Stimulated activated CD8-positive, alpha-beta memory T cell treated with anti-CD3 and anti-CD28 coated beads, Interleukin-12 subunit alpha, Interleukin-12 subunit beta, amount 100 ng/mL, for 1 hour (primary cell): ENCODE data around the gene PPM1J.

Experiments used
- DNase-seq: peaks from one replicate; pipeline ENCODE4 v3.0.0-alpha.2; 2020; ENCODE audit warnings: low read depth

Gene PPM1J

DNA sequence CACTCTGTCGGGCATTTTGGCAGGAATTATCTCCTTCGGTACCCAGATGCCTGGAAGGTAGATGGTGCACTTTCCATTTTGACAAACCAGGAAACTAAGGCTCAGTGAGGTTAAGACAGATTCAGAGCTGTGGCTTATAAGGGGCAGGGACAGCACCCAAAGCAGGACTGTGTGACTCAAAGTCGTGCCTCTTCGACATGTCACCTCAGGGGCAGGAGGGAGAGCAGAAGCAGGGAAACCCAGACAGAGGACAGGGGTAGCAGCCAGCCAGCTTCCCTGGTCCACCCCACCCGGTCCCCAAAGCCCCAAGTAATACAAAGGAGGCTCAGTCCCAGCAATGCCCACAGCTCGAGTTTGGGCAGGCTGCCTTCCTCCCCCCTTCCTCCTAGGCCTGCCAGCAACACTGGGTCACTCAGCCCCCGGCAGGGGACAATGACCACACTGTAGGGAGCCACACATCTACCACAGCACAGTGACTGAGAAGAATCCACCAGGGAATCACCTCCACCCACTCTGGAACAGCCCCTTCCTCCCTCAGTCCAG lies 10.7 kb downstream of the PPM1J start:
- no peak for DNase-seq

GRCh38 chr1:112703706-112704105 lies 11.4 kb downstream of the PPM1J start:
- no peak for DNase-seq

DNA sequence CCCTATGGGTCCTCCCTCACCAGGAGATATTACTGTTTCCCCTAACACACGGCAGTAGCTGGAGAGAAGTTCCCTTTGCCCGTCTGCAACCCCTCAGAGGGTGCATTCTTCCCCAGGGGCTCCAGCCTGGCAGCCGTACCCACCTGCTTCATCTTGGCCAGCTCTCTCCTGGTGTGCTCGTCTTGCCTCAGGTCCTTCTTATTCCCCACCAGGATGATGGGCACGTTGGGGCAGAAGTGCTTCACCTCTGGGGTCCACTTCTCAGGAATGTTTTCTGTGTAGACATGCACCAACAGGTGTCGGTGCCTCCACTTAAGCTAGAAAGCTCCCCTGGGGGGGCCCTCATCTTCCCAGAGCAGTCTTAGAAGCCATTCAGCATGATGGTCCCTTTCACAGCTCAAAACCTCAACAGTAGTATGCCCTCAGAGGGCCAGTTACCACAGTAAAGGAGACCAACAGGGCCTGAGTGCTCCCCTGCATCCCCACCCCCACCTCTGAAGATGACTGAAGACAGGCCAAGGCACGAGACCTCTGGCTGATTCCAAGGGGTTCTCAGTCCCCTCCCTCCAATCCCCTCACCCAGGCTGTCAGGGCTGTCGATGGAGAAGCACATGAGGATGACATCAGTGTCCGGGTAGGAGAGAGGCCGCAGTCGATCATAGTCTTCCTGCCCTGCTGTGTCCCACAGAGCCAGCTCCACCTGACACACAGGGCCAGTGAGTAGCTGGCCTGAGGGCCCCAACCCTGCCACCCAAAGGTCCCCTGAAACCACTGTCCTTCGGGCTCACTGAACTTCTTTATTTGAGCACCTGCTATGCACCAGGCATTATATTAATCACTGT lies 12.5 kb downstream of the PPM1J start:
- DNase-seq, result no peak

- no peak for DNase-seq
Measured at GRCh38 chr1:112702067-112702395, 13.1 kb downstream of the PPM1J start.

DNA sequence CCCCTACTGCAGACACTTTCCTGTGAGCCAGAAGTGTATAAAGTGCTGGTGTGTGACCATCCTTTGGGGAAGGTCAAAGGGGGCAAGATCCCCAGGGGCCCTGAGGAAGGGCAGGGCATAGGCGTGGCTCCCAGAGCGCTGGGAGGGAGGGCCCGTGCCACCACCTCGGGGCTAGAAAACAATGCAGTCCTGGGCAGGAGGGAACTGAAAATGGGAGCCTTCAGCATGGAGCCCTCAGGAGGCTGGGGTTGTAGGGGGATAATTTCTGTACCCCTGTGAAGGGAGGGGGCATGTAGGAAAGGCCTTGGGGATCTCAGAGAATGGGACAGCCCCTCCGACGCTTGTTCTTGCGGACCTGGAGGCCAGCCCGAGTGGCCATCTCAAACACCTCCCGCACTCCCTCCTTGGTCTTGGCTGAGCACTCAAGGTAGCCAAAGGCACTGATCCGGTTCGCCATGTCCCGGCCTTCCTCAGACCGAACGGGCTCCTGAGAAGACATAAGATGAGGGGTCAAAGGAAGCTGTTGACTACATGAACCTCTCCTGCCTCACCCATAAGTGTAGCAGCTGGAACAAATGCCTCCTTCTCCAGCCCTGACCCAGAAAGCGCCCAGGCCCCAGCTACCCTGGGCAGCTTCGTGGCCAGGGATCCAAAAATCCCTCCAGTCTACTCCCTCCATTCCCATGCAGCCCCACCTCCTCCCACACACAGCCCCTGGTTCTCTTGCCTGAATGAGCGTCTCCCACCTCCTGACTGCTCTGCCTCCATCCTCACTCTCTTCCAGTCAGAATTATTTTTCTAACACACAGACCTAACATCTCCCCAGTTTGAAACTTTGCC lies 13.7 kb downstream of the PPM1J start:
- DNase-seq, result no peak

- DNase-seq, result peak; percentile 55
Measured at GRCh38 chr1:112700290-112701226, 14.6 kb downstream of the PPM1J start.

DNA sequence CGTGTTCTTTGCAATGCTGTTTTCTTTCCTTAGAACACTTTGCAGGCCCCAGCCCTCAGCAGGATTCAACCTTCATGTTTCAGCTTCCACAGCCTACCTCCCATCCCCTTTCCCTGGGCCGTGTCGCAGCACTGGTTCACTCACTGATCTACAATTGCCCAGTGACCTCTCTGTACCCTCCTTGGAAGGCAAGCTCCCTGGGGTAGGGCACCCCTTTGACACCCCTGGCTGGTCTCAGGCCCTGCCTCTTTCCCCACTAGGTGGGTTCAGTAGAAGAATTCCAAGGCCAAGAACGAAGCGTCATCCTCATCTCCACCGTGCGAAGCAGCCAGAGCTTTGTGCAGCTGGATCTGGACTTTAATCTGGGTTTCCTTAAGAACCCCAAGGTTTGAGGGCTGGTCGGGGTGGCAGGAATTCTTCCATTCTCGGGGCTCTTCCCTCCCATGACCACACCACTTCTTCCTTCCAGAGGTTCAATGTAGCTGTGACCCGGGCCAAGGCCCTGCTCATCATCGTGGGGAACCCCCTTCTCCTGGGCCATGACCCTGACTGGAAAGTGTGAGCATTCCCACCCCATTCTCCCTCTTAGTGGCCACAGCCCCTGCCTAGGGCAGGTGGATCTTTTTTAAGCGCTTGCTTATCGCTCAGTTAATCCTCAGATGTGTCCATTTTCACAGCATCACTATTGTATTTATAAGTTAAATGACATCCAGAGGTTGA lies 15.5 kb downstream of the PPM1J start:
- DNase-seq, result no peak

DNA sequence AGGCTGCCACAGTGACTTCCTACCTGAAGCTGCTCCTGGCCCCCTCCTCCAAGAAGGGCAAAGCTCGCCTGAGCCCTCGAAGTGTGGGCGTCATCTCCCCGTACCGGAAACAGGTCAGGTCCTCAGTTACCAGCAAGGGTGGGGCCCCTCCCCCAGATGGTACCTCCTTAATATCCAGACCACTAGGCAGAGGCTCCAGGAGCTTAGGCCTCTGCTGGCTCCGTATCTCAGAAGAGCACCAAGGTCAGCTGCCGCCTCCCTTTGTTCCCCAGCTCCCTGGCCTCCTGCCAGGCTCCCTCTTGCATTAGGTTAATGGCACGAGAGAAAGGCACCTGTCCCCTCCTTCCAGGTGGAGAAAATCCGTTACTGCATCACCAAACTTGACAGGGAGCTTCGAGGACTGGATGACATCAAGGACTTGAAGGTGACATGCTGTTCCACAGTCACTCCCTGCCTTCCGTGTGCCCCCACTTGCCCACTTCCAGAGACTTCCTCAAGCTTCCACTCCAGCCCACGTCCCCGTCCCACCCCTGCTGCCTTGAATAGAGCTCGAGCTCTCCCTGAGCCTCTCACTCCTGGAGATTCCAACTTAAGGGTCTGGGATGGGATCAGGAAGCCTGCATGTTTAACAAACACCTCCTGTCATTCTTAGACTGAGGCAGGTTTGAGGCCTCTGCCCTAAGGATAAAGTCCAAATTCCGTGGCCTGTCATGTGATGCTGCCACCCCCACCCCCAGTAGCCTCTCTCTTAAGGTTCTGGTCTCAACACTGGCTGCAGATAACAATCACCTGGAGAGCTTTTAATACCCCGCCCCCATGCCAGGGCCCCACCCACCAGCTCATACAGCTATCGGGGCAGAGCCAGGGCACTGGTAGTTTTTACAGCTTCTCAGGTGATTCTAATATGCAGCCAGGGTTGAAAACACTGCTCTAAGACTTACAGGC lies 16.5 kb downstream of the PPM1J start:
- no peak for DNase-seq

- no peak for DNase-seq
Measured at GRCh38 chr1:112697781-112698201, 17.3 kb downstream of the PPM1J start.

DNA sequence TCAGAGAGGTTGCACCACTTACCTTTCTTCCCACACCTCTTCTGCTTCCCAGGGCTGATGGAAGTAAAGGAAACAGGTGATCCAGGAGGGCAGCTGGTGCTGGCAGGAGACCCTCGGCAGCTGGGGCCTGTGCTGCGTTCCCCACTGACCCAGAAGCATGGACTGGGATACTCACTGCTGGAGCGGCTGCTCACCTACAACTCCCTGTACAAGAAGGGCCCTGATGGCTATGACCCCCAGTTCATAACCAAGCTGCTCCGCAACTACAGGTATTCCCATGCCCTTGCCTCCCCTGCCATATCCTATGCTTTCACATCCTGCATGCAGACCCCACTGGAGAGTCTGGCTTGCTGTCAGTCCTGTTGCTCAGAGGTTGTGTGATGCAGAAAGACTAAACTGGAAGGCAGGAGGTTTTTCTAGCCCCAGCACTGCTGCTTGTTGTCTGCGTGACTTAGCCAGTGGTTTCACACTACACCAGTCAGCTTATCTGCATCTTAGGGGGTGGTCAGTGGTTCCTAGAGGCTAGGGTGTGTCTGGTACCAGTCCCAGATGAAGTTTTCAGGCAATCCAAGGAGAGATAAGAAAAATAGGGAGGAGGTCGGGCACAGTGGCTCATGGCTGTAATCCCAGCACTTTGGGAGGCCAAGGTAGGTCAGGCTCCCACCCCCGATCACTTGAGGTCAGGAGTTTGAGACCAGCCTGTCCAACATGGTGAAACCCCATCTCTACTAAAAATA lies 18.4 kb downstream of the PPM1J start:
- DNase-seq, result no peak

GRCh38 chr1:112695276-112695675 lies 19.9 kb downstream of the PPM1J start:
- DNase-seq, result no peak

DNA sequence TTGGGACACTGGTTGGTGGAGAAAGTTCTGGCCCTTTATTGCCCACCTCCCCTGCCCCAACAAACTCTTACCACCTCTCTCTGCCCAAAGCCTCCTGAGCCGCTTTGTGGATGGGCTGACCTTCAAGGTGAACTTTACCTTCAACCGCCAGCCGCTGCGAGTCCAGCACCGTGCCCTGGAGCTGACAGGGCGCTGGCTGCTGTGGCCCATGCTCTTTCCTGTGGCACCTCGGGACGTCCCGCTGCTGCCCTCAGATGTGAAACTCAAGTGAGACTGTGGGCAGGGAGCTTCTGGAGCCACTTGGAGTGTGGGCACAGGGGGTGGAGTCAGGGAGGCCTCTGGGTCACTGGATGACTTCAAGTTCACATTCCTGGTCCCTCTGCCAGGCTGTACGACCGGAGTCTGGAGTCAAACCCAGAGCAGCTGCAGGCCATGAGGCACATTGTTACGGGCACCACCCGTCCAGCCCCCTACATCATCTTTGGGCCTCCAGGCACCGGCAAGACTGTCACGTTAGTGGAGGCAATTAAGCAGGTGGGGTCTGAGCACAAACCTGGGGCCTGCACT lies 20.7 kb downstream of the PPM1J start:
- no peak for DNase-seq

- DNase-seq, result no peak
Measured at GRCh38 chr1:112693821-112694220, 21.3 kb downstream of the PPM1J start.

DNA sequence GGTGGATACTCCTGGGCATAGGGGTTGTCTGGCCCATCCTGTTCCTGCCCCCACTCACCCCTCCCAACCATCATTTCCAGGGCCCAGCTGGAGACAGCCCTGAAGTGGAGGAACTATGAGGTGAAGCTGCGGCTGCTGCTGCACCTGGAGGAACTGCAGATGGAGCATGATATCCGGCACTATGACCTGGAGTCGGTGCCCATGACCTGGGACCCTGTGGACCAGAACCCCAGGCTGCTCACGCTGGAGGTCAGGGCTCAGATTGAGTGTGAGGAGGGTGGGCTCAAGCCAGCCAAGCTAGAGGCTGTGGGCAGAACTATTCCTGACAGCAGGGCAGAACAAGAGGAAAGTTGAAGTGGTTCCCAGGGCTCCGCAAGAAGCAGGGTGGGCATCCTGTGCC lies 22.5 kb downstream of the PPM1J start:
- DNase-seq, result no peak

DNA sequence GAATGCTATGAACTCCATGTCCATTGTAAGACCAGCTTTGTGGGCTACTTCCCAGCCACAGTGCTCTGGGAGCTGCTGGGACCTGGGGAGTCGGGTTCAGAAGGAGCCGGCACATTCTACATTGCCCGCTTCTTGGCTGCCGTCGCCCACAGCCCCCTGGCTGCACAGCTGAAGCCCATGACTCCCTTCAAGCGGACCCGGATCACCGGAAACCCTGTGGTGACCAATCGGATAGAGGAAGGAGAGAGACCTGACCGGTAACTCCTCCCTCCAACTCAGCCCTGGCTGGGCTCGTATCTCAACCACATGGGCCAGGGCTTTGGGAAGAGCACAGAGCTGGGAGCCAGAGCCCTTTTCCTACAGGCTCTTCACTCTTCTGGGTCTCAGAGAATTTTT lies 25.3 kb downstream of the PPM1J start:
- no peak for DNase-seq

- DNase-seq, result no peak
Measured at GRCh38 chr1:112689196-112689841, 25.8 kb downstream of the PPM1J start.

GRCh38 chr1:112688781-112689193 lies 26.3 kb downstream of the PPM1J start:
- DNase-seq, result no peak

DNA sequence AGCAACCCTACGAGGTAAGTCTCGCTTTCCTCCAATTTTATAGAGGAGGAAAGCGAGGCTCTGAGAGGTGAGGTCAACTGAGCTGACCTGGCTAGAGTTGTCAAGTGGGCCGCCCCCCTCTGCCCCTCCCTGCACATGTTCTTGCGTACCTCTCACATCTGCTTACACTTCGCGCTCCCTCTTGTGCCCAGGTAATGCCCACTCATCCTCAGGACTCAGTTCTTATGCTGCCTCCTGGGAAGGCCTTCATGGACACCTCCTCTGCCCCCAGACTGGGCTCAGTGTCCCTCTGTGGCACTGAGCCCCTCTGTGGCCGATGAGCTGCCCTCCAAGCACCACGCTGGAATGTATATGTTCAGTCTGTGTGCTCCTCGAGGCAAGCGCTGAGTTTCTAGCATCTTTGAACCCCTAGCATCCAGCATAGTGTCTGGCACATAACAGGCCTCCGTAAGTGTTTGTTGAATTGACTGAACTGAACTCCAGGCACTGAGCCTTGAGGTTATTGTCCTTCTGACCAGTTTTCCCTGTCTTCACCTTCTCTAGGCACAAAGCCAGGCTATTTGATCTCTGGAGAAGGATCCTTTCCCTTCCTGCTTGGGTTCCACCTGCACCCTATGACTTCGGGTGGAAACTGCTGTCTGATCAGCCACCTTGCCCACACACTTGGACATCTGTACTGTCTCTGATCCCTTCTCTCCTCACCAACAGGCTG lies 27.2 kb downstream of the PPM1J start:
- no peak for DNase-seq
